SKM-1 (cell line): ENCODE results near the gene HABP2.

Experiments
- DNase-seq: peaks from one replicate; lab custom pipeline; 2025; ENCODE audit not compliant: unreplicated experiment; lab: John Stamatoyannopoulos, UW

Gene HABP2

GRCh38 chr10:113552701-113553100 is at the start of gene HABP2:
HABP2 (plus strand) TSS chr10:113553053; CDS start chr10:113553122, 69 bp downstream.
- DNase-seq = no peak

GRCh38 chr10:113503930-113504329 is 48.9 kb upstream of the HABP2 start:
- no peak for DNase-seq

GRCh38 chr10:113504423-113504822 is 48.4 kb upstream of the HABP2 start:
- no peak for DNase-seq

GRCh38 chr10:113506476-113506875 is 46.4 kb upstream of the HABP2 start:
- DNase-seq = no peak

- DNase-seq = no peak
These were observed 41.4 kb upstream of the HABP2 start for GRCh38 chr10:113511419-113511818.

- DNase-seq = no peak
These were observed 37.7 kb upstream of the HABP2 start for GRCh38 chr10:113515161-113515560.

GRCh38 chr10:113515601-113516000 is 37.3 kb upstream of the HABP2 start:
- no peak for DNase-seq

DNA sequence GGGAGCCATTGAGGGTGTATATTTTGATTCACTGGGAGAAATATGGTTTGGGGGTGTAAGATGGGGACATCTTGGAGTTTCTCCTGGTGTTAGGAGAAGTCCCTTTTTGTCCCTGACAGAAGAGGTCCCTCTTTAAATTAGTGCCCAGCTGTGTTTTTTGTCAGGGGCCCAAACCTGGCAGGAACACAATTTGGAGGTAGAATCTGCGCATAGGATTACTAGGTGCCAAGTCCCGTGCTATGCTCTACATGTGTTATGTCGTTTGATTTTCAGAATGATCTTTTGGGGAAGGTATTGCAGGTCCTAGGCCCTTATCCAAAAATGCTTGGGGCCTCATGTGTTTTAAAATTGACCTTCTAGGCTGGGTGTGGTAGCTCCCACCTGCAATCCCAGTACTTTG is 36.8 kb upstream of the HABP2 start:
- DNase-seq = no peak

DNA sequence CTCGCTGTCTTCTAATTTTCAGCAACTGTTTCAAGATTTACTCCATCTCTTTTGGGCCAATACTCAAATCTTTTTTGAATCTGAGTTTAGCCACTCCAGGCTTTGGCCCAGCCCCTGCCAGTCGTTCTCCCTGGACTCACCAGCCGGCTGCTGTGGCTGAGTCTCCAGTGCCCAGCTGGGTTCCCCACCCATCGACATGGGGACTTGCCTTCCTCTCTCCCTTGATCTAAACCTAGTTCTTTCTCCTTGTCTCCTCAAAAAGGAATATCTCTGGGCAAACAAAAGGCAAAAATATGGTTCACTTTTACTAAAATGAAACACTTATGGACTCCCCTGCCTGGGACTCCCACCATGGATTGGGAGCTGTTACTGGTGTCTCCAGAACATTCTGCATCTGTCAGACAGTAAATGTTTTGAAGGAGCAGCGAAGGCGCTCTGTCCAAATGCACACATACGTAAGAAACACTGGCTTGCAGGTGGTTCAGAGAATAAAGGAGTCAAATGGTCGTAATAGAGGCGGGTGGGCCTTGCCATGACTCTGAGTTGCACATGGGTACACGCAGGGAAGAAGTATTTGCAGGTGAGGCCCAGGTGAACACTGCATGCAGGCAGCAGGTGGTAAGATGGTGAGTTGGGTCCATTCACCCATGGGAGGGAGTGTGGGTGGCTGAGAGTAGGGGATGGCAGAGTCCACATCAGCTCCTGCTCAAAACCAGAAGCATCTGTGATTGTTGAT is 35.5 kb upstream of the HABP2 start:
- DNase-seq = no peak

GRCh38 chr10:113517901-113518260 is 35.0 kb upstream of the HABP2 start:
- DNase-seq = no peak

GRCh38 chr10:113518415-113518814 is 34.4 kb upstream of the HABP2 start:
- DNase-seq = no peak

- no peak for DNase-seq
These were observed 33.8 kb upstream of the HABP2 start for GRCh38 chr10:113518816-113519591.

DNA sequence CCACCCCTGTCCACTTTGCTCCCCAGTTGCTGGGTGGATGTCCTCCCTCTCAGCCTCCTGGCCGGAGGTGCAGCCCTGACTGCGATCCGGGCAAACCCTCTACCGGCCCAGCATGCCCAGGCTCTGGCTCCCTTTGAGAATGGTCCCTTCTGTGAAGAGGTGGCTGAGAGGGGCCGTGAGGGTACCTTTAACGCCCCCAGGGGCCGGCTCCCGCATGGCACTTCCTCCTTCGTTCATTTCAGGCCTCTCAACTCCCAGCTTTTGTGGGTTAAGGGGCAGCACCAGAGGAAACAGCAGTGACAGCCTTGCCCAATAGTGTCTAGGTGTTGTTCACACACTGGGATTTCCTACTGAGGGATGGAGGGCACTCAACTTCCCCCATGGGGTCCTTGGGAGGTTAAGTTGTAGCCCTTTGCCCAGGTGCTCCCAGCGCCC is 33.2 kb upstream of the HABP2 start:
- DNase-seq = no peak

GRCh38 chr10:113520261-113520660 is 32.6 kb upstream of the HABP2 start:
- no peak for DNase-seq

DNA sequence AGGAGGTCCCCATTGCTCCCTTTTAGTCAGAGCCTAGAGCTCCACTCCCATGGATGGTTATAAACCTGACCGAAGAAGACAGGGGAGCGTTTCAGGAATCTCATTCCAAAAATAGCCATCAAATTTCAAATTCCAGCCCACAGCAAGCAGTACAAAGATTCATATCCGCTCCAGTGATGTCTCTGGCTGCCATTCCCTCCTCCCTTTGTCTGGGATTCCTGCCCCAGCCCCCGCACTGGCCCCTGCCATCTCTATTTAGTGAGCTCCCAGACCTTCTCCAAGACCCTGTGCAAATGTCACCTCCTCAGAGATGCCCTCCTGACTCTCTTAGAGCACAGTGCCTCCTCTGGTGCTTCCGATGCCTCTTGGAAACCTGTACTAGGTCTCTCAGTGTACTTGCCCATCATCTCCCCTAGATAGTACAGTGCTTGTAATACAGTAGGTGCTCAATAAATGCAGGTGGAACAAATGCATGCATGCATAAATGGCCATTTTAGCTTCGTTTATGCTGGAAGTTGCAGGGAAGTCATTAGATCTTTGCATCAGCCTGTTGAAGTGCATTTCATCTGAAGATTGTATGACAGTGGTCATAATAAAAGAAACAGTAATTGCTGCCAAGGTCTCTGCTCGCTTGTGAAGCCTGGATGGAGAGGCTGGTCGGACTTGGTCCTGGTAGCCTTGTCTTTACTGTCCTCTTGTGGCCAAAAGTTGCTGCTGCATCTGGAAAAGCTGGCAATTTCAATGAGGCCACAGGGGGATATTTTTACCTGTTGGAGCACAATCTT is 32.0 kb upstream of the HABP2 start:
- peak; percentile 40 for DNase-seq

GRCh38 chr10:113521475-113521795 is 31.4 kb upstream of the HABP2 start:
- no peak for DNase-seq

DNA sequence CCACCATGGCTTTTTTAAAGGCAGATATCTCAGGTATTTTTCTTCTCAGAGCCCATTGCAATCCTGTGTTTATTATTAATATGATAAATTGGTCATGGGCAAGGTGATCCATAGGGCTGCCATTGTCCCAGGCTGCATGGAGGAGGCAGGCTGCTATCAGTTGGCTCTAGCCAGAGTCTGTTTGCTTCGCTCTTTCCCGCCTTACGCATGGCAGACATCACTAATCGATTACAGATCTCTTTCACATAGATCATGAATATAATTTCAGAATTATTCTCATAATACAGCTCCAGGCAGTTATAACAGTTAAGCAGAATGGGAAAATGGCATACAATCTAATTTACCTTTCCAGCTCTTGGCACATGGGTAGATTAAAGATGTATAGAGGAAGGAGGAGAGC is 30.4 kb upstream of the HABP2 start:
- DNase-seq = no peak

DNA sequence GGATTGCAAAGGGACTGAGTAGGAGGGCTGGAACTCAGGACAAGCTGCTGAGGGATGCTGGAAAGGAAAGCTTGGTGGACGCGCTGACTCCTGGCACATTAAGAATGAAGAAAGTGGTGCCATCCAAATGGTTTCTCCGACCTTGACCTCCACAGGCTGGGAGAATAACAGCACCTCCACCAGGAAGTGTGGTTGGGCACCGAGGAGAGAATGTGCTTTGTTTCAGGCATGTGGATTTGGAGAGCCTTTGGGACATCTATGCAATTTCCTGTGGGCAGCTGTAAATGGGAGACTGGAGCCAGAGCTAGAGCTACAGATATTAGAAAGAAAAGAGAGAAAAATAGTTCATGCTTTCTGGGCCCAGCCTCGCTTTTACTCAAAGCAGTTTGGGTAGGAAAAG is 29.8 kb upstream of the HABP2 start:
- DNase-seq = no peak

GRCh38 chr10:113523628-113524027 is 29.2 kb upstream of the HABP2 start:
- no peak for DNase-seq

DNA sequence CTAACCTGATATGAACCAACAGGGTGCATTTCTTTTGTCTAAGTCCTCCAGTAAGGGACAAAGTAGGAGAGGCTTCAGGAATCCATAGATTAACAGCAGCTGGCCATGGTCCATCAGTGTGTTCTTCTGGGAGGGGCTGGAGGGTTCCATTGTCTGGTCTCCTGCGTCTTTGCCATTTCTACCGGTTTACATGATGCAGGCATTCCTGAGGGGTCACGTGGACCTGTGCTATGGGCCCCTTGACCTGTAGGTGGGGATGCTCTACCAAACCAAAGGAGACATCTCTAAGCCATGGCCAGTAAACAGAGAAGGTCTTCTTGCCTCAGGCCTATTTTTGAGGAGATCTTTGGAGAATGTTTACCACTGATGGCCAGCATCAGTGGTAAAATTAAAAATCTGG is 28.7 kb upstream of the HABP2 start:
- no peak for DNase-seq

- DNase-seq = no peak
These were observed 28.0 kb upstream of the HABP2 start for GRCh38 chr10:113524539-113525490.
